Naive B cell (primary cell): ENCODE data around the gene MAN2A2. TPM values are rescaled to one million over a fixed set of nuclear protein-coding genes. Genes with fewer than 3 reads are reported as not detected.

ENCODE experiments used
- ATAC-seq, 2 donors: fragments of 150-1000 bp; cut with Tn5 transposase; 2 replicates each; pipeline ENCODE4 v1.10.0; 2021; ENCODE audit warnings: low read depth in 2 of 2, mild to moderate bottlenecking in 2 of 2, moderate library complexity in 2 of 2
- DNase-seq: peaks from one replicate; pipeline ENCODE4 v3.0.0; 2022
- H3K27ac Mint-ChIP-seq, 6 donors: one replicate each; pipeline ENCODE4 v1.8.0; 2020 to 2022; ENCODE audit warnings: mild to moderate bottlenecking in 6 of 6, mixed read lengths in 6 of 6, moderate library complexity in 5 of 6, inconsistent platforms in 2 of 6
- H3K27me3 Mint-ChIP-seq, 3 donors: one replicate each; pipeline ENCODE4 v1.8.0; 2021 to 2022; ENCODE audit warnings: mixed read lengths in 3 of 3, mild to moderate bottlenecking in 1 of 3
- H3K36me3 Mint-ChIP-seq, 2 donors: one replicate each; pipeline ENCODE4 v1.8.0; 2020 to 2022; ENCODE audit warnings: mixed read lengths in 2 of 2, inconsistent platforms in 1 of 2, mild to moderate bottlenecking in 1 of 2
- H3K4me1 Mint-ChIP-seq, 3 donors: one replicate each; pipeline ENCODE4 v1.8.0; 2020 to 2022; ENCODE audit warnings: mixed read lengths in 3 of 3, inconsistent platforms in 1 of 3, mild to moderate bottlenecking in 1 of 3, moderate library complexity in 1 of 3
- H3K4me3 Mint-ChIP-seq, 8 donors: one replicate each; pipeline ENCODE4 v1.8.0; 2020 to 2022; ENCODE audit warnings: mild to moderate bottlenecking in 8 of 8, mixed read lengths in 8 of 8, moderate library complexity in 8 of 8, inconsistent platforms in 2 of 8
- H3K9me3 Mint-ChIP-seq, 7 donors: one replicate each; pipeline ENCODE4 v1.8.0; 2020 to 2022; ENCODE audit warnings: mixed read lengths in 7 of 7, mild to moderate bottlenecking in 5 of 7, inconsistent platforms in 2 of 7, moderate library complexity in 1 of 7
- polyA plus RNA-seq, 6 donors: library from polyadenylated mRNA; unstranded; fragments of 300-500 nt; fragmentation: Illumina TruSeq; gene quantifications; one replicate each; pipeline ENCODE4 v1.2.3, GENCODE V29; 2021; ENCODE audit warnings: low read depth in 6 of 6

The MAN2A2 gene
- polyA plus RNA-seq, 6 donors from 2014 or later: 1.4 to 8.9 (median 6.5) TPM

DNA sequence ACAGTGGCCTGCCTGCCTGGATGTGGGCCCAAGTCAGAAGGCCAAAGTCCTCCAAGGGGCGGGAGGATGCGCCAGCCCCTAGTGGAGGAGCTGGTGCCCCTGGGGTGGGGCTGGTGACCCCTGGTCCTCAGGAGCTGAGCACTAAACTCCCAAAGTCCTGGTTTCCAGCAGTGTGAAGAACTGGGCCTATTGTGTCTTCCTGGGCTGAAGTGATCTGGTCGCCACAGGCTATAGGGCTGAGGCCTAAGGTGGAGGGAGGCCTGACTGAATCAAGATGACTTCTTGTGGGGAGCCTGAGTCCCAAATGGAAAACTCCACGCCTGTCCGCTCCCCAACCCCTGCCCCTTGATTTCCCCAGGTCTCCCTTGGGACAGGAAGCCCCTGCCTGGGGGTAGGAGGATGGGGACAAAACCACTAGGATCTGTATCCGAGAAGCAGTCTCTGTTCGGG lies 19.6 kb upstream of the MAN2A2 start:
- no peaks in the 10 kb centered on the region for H3K27me3 Mint-ChIP-seq
- DNase-seq (no peak), ATAC-seq (no peak)
- peaks cover 0 to 6% of the 10 kb centered on the region in 2 donors for H3K36me3 Mint-ChIP-seq
- no peaks in the 10 kb centered on the region for H3K9me3 Mint-ChIP-seq
- peak overlapping the region; percentile 53 to 84 (median 62) for H3K4me3 Mint-ChIP-seq
- peak overlapping the region in 2 of 6 donors; percentile 59 to 88 for H3K27ac Mint-ChIP-seq
- peaks cover 17 to 22% (median 20%) of the 10 kb centered on the region in 3 donors for H3K4me1 Mint-ChIP-seq

DNA sequence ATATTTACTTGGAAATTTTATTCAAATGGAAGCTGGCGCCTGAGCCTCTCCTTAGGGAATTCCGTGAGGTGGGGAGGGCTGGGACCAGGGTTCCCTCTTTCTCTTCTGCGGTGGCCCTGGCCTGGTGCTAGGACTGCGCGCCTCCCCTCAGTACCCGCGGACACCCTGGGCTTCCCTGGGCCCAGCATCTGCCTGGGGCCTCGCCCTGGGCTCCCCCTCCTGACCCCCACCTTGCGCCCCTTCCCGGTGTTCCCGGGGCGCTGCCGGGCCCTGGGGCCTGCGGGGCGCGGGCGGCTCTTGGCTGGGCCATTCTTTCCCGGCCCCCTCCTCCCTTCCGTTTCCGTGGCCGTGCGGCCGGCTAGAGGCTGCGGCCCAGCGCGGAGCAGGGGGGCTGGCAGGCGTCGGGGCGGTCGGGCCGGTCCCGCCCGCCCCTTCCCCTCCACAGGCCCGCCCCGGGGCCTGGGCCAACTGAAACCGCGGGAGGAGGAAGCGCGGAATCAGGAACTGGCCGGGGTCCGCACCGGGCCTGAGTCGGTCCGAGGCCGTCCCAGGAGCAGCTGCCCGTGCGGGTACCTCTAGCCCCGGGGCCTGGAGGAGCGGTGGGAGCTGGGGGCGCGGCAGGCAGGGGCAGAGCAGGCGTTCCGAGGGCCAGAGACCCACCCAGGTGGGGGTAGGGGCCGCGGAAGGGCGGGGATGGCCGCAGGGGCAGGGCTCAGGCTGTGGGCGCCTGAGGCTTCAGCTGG lies 19.0 kb upstream of the MAN2A2 start, which contains the start of gene FES:
TSS of gene FES (plus strand) at position 529 of the 743 bp plus-strand sequence. CDS start 542 bp downstream, outside the sequence.
- H3K36me3 Mint-ChIP-seq: peaks cover 0 to 6% of the 10 kb centered on the region in 2 donors
- no peaks in the 10 kb centered on the region for H3K27me3 Mint-ChIP-seq
- ATAC-seq (peak; percentile 6 to 21), DNase-seq (peak; percentile 26)
- peaks cover 17 to 22% (median 20%) of the 10 kb centered on the region in 3 donors for H3K4me1 Mint-ChIP-seq
- peak within 1 kb of the TSS in 5 of 6 donors; percentile 39 to 88 (median 70) for H3K27ac Mint-ChIP-seq
- H3K4me3 Mint-ChIP-seq: peak within 1 kb of the TSS; percentile 77 to 89 (median 84)
- no peaks in the 10 kb centered on the region for H3K9me3 Mint-ChIP-seq

DNA sequence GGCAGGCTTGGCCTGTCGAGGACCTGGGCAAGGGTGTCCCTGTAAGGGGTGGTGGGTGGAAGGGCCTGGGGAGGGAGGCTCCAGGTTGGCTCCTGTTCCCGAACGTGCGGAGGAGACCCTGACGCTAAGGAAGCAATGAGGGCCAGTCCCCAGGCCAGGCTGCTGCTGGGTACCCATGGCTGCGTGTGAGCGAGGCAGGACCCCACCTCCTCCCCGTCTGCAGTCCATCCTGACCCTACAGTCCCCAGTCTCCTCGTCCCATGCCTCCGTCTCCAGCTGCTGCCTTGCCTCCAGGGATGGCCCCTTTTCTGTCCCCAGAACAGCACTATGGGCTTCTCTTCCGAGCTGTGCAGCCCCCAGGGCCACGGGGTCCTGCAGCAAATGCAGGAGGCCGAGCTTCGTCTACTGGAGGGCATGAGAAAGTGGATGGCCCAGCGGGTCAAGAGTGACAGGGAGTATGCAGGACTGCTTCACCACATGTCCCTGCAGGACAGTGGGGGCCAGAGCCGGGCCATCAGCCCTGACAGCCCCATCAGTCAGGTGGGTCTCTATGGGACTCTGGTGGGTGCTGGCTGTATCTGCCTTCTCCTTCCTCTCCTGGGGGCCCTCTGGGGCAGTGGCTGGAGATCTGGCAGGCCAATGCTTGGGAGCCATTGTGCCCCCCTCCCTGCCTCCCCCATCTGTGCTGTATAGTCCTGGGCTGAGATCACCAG lies 18.2 kb upstream of the MAN2A2 start:
- Mint-ChIP-seq H3K4me1 (peaks cover 17 to 22% (median 20%) of the 10 kb centered on the region in 3 donors), H3K9me3 (no peaks in the 10 kb centered on the region)
- no peak for DNase-seq

DNA sequence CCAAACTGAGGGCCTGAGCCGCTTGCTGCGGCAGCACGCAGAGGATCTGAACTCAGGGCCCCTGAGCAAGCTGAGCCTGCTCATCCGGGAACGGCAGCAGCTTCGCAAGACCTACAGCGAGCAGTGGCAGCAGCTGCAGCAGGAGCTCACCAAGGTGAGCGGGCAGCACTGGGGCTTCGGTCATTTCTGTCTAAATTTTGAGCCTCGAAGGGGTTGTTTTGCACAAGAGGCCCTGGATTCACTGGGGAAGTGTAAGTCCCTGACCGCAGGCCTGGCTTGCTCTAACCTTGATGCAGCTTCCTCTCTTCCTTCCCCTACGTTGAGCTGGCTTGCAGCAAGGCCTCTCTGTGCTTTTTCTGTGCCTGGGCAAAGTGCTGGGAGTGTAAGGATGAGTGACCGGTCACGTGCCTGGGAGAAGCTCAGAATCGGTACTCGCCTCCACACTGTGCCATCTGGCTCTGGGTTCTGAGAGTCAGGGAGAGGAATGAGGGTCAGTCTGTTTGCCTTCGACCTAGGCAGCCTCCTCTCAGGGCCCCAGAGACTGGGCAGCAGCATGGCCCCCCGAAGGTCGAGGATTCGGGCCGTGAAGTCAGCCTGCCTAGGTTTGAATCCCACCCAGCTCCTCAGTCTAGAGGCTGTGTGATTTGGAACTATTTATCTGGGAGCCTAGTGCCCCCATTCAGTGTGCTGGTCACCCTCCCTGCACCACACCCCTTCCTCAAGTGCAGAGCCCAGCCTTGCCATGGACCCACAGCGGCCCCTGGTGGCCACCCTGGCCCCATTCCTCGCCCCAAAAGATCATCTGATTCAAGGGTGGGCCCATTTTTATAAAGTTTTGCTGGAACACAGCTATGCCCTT lies 17.4 kb upstream of the MAN2A2 start:
- Mint-ChIP-seq H3K36me3 (no peaks in the 10 kb centered on the region), H3K27ac (peak overlapping the region in 4 of 6 donors; percentile 67 to 84 (median 77)), H3K9me3 (no peaks in the 10 kb centered on the region), H3K4me3 (peak overlapping the region; percentile 77 to 89 (median 84)), H3K27me3 (no peaks in the 10 kb centered on the region), H3K4me1 (peaks cover 17 to 22% (median 20%) of the 10 kb centered on the region in 3 donors)
- ATAC-seq (peak; percentile 77 to 80), DNase-seq (peak; percentile 80)

More for the DNA sequence above, 18.2 kb upstream of the MAN2A2 start:
- no peaks in the 10 kb centered on the region for H3K27me3 Mint-ChIP-seq
- H3K36me3 Mint-ChIP-seq: peaks cover 0 to under 1% of the 10 kb centered on the region in 2 donors
- peak; percentile 9 for ATAC-seq
- peak overlapping the region in 5 of 6 donors; percentile 39 to 84 (median 70) for H3K27ac Mint-ChIP-seq
- H3K4me3 Mint-ChIP-seq: peak overlapping the region; percentile 77 to 89 (median 84)

DNA sequence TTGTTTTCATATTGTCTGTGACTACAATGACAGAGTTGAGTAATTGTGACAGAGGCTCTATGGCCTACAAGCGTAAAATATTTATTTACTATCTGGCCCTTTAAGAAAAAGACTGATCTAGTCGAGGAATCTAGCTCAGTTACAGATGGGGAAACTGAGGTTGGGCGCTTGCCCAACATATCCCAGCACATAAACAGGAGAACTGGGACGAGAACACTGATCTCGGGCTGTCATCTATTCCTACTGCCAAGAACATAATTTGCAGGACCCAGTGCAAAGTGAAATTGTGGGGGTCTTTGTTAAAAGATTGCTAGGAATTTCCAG lies 16.8 kb upstream of the MAN2A2 start:
- peak overlapping the region in 5 of 8 donors; percentile 35 to 89 (median 77) for H3K4me3 Mint-ChIP-seq
- ATAC-seq (no peak), DNase-seq (no peak)
- H3K4me1 Mint-ChIP-seq: peaks cover 17 to 22% (median 20%) of the 10 kb centered on the region in 3 donors
- no peaks in the 10 kb centered on the region for H3K9me3 Mint-ChIP-seq
- peak overlapping the region in 3 of 6 donors; percentile 67 to 73 (median 70) for H3K27ac Mint-ChIP-seq
- H3K27me3 Mint-ChIP-seq: no peaks in the 10 kb centered on the region
- H3K36me3 Mint-ChIP-seq: no peaks in the 10 kb centered on the region

DNA sequence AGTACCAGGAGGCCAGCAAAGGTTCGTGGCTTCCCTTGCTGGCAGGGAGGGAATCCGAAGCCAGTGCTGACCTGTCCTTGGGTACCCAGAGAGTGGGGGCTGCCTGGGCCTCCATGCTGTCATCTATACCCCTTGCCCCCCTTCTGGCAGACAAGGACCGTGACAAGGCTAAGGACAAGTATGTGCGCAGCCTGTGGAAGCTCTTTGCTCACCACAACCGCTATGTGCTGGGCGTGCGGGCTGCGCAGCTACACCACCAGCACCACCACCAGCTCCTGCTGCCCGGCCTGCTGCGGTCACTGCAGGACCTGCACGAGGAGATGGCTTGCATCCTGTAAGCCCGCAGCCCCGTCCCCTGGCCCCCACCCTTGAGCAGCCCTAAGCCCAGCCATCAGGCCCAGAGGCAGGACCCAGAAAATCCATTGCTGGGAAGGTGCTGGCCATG lies 16.0 kb upstream of the MAN2A2 start:
- no peak for ATAC-seq
- Mint-ChIP-seq H3K36me3 (no peaks in the 10 kb centered on the region), H3K27ac (no peak overlapping the region), H3K27me3 (no peaks in the 10 kb centered on the region), H3K4me3 (peak overlapping the region in 1 of 8 donors; percentile 20), H3K4me1 (peaks cover 17 to 24% (median 20%) of the 10 kb centered on the region in 3 donors), H3K9me3 (no peaks in the 10 kb centered on the region)
- DNase-seq: no peak

DNA sequence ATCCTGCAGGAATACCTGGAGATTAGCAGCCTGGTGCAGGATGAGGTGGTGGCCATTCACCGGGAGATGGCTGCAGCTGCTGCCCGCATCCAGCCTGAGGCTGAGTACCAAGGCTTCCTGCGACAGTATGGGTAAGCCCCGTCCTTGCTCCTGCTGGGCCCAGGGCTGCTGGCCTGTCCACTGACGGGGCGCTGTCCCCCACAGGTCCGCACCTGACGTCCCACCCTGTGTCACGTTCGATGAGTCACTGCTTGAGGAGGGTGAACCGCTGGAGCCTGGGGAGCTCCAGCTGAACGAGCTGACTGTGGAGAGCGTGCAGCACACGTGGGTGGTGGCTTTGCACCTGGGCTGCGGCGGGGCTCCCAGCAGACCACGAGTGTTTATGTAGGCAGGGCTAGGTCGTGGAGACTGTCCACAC lies 13.8 kb upstream of the MAN2A2 start:
- H3K4me1 Mint-ChIP-seq: peaks cover 17 to 20% (median 20%) of the 10 kb centered on the region in 3 donors
- H3K27ac Mint-ChIP-seq: no peak overlapping the region
- ATAC-seq (no peak), DNase-seq (no peak)
- H3K9me3 Mint-ChIP-seq: no peaks in the 10 kb centered on the region
- H3K36me3 Mint-ChIP-seq: no peaks in the 10 kb centered on the region
- H3K4me3 Mint-ChIP-seq: no peak overlapping the region
- no peaks in the 10 kb centered on the region for H3K27me3 Mint-ChIP-seq

DNA sequence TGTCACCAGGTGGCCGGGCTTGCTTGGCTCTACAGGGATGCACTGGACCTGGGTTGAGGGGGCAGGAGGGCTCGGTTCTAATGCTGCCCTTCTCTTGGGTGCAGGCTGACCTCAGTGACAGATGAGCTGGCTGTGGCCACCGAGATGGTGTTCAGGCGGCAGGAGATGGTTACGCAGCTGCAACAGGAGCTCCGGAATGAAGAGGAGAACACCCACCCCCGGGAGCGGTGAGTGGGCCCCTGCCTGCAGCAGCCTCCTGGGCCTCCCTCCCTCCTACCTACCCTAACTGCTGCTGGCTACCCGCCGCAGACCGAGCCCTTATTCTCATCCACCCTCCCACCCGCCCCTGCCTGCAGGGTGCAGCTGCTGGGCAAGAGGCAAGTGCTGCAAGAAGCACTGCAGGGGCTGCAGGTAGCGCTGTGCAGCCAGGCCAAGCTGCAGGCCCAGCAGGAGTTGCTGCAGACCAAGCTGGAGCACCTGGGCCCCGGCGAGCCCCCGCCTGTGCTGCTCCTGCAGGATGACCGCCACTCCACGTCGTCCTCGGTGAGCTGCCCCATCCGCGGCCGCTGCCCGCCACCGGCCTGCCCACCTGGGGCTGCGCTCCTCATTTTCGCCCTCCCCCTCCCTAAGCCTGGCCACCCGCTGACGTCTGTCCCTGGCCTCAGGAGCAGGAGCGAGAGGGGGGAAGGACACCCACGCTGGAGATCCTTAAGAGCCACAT lies 13.2 kb upstream of the MAN2A2 start:
- no peak overlapping the region for H3K27ac Mint-ChIP-seq

DNA sequence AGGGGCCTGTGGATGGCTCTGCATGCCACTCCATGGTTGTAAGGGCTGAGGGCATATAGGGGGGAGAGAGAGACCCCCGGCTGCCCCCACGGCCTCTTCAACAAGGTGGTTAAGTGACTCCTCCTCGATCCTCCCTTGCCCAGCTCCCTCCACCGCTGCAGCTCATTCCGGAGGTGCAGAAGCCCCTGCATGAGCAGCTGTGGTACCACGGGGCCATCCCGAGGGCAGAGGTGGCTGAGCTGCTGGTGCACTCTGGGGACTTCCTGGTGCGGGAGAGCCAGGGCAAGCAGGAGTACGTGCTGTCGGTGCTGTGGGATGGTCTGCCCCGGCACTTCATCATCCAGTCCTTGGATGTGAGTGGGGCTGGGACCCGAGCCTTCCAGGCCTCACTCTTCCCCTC lies 12.3 kb upstream of the MAN2A2 start:
- no peaks in the 10 kb centered on the region for H3K27me3 Mint-ChIP-seq
- no peaks in the 10 kb centered on the region for H3K36me3 Mint-ChIP-seq
- DNase-seq (no peak), ATAC-seq (no peak)
- no peaks in the 10 kb centered on the region for H3K9me3 Mint-ChIP-seq
- H3K4me3 Mint-ChIP-seq: no peak overlapping the region
- no peak overlapping the region for H3K27ac Mint-ChIP-seq
- peaks cover 9 to 12% (median 12%) of the 10 kb centered on the region in 3 donors for H3K4me1 Mint-ChIP-seq

More for the DNA sequence above, 13.2 kb upstream of the MAN2A2 start:
- Mint-ChIP-seq H3K4me3 (no peak overlapping the region), H3K9me3 (no peaks in the 10 kb centered on the region), H3K36me3 (no peaks in the 10 kb centered on the region), H3K4me1 (peaks cover 14 to 18% (median 18%) of the 10 kb centered on the region in 3 donors), H3K27me3 (no peaks in the 10 kb centered on the region)
- DNase-seq (no peak), ATAC-seq (no peak)

DNA sequence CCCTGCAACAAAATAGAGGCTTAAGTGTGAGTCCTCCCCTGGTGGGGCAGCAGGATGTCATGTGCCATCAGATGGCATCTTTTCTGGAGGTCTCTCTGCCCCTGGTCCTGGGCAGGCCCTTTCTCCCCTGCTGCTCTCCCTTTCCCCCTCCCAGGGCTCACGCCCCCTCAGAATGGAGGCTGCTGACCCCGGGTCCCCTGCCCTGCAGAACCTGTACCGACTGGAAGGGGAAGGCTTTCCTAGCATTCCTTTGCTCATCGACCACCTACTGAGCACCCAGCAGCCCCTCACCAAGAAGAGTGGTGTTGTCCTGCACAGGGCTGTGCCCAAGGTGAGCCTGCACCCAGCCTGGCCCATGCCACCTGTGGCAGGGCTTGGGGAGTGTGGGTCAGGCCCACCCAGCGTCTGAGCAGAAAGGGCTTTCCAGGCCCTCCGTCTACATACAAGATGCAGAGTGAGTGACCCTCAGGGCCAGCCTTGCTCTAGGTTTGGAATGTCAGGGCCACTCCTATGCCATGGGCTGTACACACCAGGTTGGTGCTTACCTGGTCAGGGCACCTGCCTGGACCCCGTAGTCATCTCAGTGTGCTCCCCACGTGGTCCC lies 11.7 kb upstream of the MAN2A2 start:
- Mint-ChIP-seq H3K4me1 (peaks cover 9 to 14% (median 12%) of the 10 kb centered on the region in 3 donors), H3K27ac (peak overlapping the region in 1 of 6 donors; percentile 33), H3K4me3 (no peak overlapping the region), H3K36me3 (no peaks in the 10 kb centered on the region), H3K27me3 (no peaks in the 10 kb centered on the region), H3K9me3 (no peaks in the 10 kb centered on the region)
- no peak for ATAC-seq
- no peak for DNase-seq

DNA sequence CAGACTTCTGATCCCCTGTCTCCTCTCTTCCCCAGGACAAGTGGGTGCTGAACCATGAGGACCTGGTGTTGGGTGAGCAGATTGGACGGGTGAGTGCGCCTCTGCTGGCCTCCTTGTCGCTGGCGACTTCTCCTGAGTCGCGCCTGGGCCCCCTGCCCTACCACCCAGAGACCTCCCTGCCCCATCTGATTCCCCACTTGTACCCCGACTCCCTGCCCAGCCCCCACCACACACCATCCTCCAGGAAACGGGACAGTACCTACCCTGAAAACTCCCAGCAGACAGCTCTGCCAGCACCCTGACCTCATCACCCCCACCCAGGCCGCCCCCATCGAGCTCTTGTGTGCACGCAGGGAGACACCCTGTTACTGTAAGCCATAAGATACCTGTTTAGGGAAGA lies 11.1 kb upstream of the MAN2A2 start:
- H3K4me3 Mint-ChIP-seq: no peak overlapping the region
- DNase-seq (no peak), ATAC-seq (no peak)
- H3K36me3 Mint-ChIP-seq: no peaks in the 10 kb centered on the region
- no peak overlapping the region for H3K27ac Mint-ChIP-seq
- no peaks in the 10 kb centered on the region for H3K27me3 Mint-ChIP-seq
- H3K4me1 Mint-ChIP-seq: peaks cover 15 to 19% (median 17%) of the 10 kb centered on the region in 3 donors
- no peaks in the 10 kb centered on the region for H3K9me3 Mint-ChIP-seq

DNA sequence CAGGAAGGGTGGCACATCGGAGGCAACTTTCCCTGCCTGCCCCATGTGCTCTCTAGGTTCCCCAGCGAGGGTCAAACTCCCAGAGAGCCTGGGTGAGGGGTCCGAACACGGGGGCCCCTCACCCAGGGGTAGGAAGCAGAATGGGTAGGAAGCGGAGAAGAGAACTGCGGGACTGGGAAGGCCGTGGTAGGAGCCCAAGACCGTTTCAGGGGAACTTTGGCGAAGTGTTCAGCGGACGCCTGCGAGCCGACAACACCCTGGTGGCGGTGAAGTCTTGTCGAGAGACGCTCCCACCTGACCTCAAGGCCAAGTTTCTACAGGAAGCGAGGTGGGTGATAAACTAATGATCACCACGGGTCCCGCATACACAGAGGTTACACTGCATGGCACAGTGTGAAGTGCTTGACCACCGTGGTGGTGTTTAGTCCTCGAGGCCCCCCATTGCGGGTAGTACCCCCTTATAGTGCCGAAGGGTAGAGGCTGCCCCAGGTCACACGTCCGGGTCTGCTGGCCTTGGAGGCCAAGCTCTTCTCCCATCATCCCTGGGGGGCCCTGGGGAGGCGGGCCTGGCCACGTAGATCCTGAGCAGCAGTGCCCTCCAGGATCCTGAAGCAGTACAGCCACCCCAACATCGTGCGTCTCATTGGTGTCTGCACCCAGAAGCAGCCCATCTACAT lies 10.5 kb upstream of the MAN2A2 start:
- Mint-ChIP-seq H3K4me1 (peaks cover 21 to 23% (median 21%) of the 10 kb centered on the region in 3 donors), H3K9me3 (no peaks in the 10 kb centered on the region), H3K4me3 (peak overlapping the region in 1 of 8 donors; percentile 69), H3K27me3 (no peaks in the 10 kb centered on the region), H3K27ac (no peak overlapping the region), H3K36me3 (no peaks in the 10 kb centered on the region)
- no peak for ATAC-seq
- no peak for DNase-seq
